Prostate gland (tissue), 2 donors: ENCODE data around the gene WFS1. TPM values are rescaled to one million over a fixed set of nuclear protein-coding genes. Genes with fewer than 3 reads are reported as not detected.

Experiments used
- DNase-seq: peaks from one replicate; pipeline ENCODE4 v3.0.0-alpha.2; 2019; ENCODE audit warnings: low spot score
- H3K27ac ChIP-seq, 2 donors: fragments of 200-600 bp; sonication (generic); 2 replicates each; pipeline ENCODE4 v1.5.1; 2017 to 2019
- H3K27me3 ChIP-seq: fragments of 200-600 bp; sonication (generic); replicated peaks from 2 replicates; pipeline ENCODE4 v1.5.1; 2019; ENCODE audit not compliant: insufficient read depth
- H3K36me3 ChIP-seq, 2 donors: fragments of 200-600 bp; sonication (generic); 1 replicate in 1 of 2; 2 replicates in 1 of 2; pipeline versions ENCODE4 v1.5.1 to v1.8.1; 2017 to 2019
- H3K4me1 ChIP-seq: fragments of 200-600 bp; sonication (generic); replicated peaks from 2 replicates; pipeline ENCODE4 v1.5.1; 2019
- H3K4me3 ChIP-seq, 2 donors: fragments of 200-600 bp; sonication (generic); 2 replicates each; pipeline ENCODE4 v1.5.1; 2017 to 2019
- H3K9me3 ChIP-seq: fragments of 200-600 bp; sonication (generic); 2 replicates; pipeline ENCODE4 v1.5.1; 2017
- CTCF ChIP-seq, 4 experiments: fragments of 200-600 bp in 2 of 4; fragments of 450-650 bp in 2 of 4; sonication (generic) in 2 of 4; IDR thresholded peaks; 1 replicate in 3 of 4; 2 replicates in 1 of 4; pipeline ENCODE4 v1.5.1; 2016 to 2019; ENCODE audit warnings: antibody characterized with exemption in 4 of 4, mild to moderate bottlenecking in 2 of 4, moderate library complexity in 2 of 4
- POLR2A ChIP-seq: fragments of 450-650 bp; IDR thresholded peaks from one replicate; pipeline ENCODE4 v1.6.1; 2016; ENCODE audit warnings: antibody characterized with exemption, mild to moderate bottlenecking
- POLR2AphosphoS5 ChIP-seq: sonication (generic); formaldehyde crosslinking; IDR thresholded peaks from one replicate; pipeline ENCODE4 v1.6.1; 2017; ENCODE audit warnings: antibody characterized with exemption
- WGBS: methylation state at CpG from one replicate; pipeline ENCODE4 v1.1.5; 2018; 5-methylcytosine and 5-hydroxymethylcytosine counted together
- intact Hi-C: fragments of 100-400 bp; cut with DNase I; formaldehyde crosslinking; loops from one replicate; pipeline ENCODE4 v1.14.2; 2022
- total RNA-seq, 2 donors: library from RNA; depleted of rRNA; stranded (reverse); fragments of >200 nt; gene quantifications; one replicate each; pipeline ENCODE4 v1.1.0, GENCODE V29; 2016

Gene WFS1
- total RNA-seq, 2 donors from 2014 or later: 53.4 to 169 TPM

GRCh38 chr4:6345866-6346265 lies 76.2 kb downstream of the WFS1 start:
- Histone ChIP-seq H3K27me3 (no peaks in the 10 kb centered on the region), H3K9me3 (no peaks in the 10 kb centered on the region), H3K27ac (no peak overlapping the region), H3K4me3 (no peak overlapping the region), H3K4me1 (no peaks in the 10 kb centered on the region), H3K36me3 (no peaks in the 10 kb centered on the region)
- DNase-seq: no peak
- intact Hi-C loops: no loop called here
- 90% methylated on average over 13 of the region's 13 CpGs for WGBS
- TF ChIP-seq POLR2A (no peak), POLR2AphosphoS5 (no peak), CTCF (IDR thresholded peaks at IDR 0.05) (no peak)

GRCh38 chr4:6346373-6347110 lies 76.9 kb downstream of the WFS1 start:
- intact Hi-C loops: no loop called here
- no peaks in the 10 kb centered on the region for H3K27me3 ChIP-seq

GRCh38 chr4:6347511-6348045 lies 77.9 kb downstream of the WFS1 start:
- intact Hi-C loops: no loop called here
- no peak for TF ChIP-seq POLR2A
- no peak for TF ChIP-seq CTCF (IDR thresholded peaks at IDR 0.05)
- TF ChIP-seq POLR2AphosphoS5: no peak
- Histone ChIP-seq H3K27ac (no peak overlapping the region), H3K36me3 (no peaks in the 10 kb centered on the region), H3K27me3 (no peaks in the 10 kb centered on the region), H3K4me1 (no peaks in the 10 kb centered on the region), H3K4me3 (no peak overlapping the region), H3K9me3 (no peaks in the 10 kb centered on the region)
- DNase-seq: no peak
- 73% methylated on average over 16 of the region's 17 CpGs for WGBS

More at GRCh38 chr4:6346373-6347110, 76.9 kb downstream of the WFS1 start:
- H3K4me3 ChIP-seq: no peak overlapping the region
- no peaks in the 10 kb centered on the region for H3K9me3 ChIP-seq
- H3K4me1 ChIP-seq: no peaks in the 10 kb centered on the region
- no peak for DNase-seq
- TF ChIP-seq POLR2A (no peak), POLR2AphosphoS5 (no peak), CTCF (IDR thresholded peaks at IDR 0.05) (no peak)
- H3K27ac ChIP-seq: no peak overlapping the region
- no peaks in the 10 kb centered on the region for H3K36me3 ChIP-seq
- 83% methylated on average over 16 of the region's 16 CpGs for WGBS

GRCh38 chr4:6348408-6348807 lies 78.8 kb downstream of the WFS1 start:
- intact Hi-C loops: no loop called here
- 92% methylated on average over 4 of the region's 4 CpGs for WGBS
- TF ChIP-seq POLR2A (no peak), CTCF (IDR thresholded peaks at IDR 0.05) (no peak)
- H3K4me3 ChIP-seq: no peak overlapping the region
- no peaks in the 10 kb centered on the region for H3K27me3 ChIP-seq
- no peak overlapping the region for H3K27ac ChIP-seq
- no peaks in the 10 kb centered on the region for H3K4me1 ChIP-seq
- DNase-seq: no peak
- no peaks in the 10 kb centered on the region for H3K9me3 ChIP-seq
- no peaks in the 10 kb centered on the region for H3K36me3 ChIP-seq
